Calu3 (cell line): ENCODE data around the gene SLC2A13. TPM values are rescaled to one million over a fixed set of nuclear protein-coding genes. Genes with fewer than 3 reads are reported as not detected.

ENCODE experiments used
- BruUV-seq: library from RNA; stranded (reverse); fragments of 400-500 nt; replicated peaks from 2 replicates; lab custom pipeline; 2021; lab: Mats Ljungman, UMichigan
- CTCF ChIA-PET: fragments of 300-600 bp; sonication (Branson Sonifier 250); formaldehyde crosslinking; loops from one replicate; lab custom pipeline; 2022; ENCODE audit warnings: antibody characterized with exemption; lab: Charles Lee
- DNase-seq: peaks from one replicate; pipeline ENCODE4 v3.0.0; 2022
- H3K27ac Mint-ChIP-seq: one replicate; pipeline ENCODE4 v1.8.0; 2022; ENCODE audit warnings: mixed read lengths; ENCODE audit not compliant: unreplicated experiment
- H3K27me3 Mint-ChIP-seq: one replicate; pipeline ENCODE4 v1.8.0; 2022; ENCODE audit warnings: mixed read lengths; ENCODE audit not compliant: unreplicated experiment
- H3K36me3 Mint-ChIP-seq: one replicate; pipeline ENCODE4 v1.8.0; 2022; ENCODE audit warnings: mild to moderate bottlenecking, moderate library complexity, mixed read lengths; ENCODE audit not compliant: insufficient read depth, unreplicated experiment
- H3K4me1 Mint-ChIP-seq: one replicate; pipeline ENCODE4 v1.8.0; 2022; ENCODE audit warnings: mild to moderate bottlenecking, low read depth, mixed read lengths; ENCODE audit not compliant: unreplicated experiment
- H3K4me3 Mint-ChIP-seq: one replicate; pipeline ENCODE4 v1.8.0; 2022; ENCODE audit warnings: mild to moderate bottlenecking, low read depth, moderate library complexity, mixed read lengths; ENCODE audit not compliant: unreplicated experiment
- H3K9me3 Mint-ChIP-seq: one replicate; pipeline ENCODE4 v1.8.0; 2022; ENCODE audit warnings: low read depth, mixed read lengths; ENCODE audit not compliant: unreplicated experiment
- CTCF ChIP-seq: fragments of 200-600 bp; IDR thresholded peaks from one replicate; pipeline ENCODE4 v1.8.0; 2022; ENCODE audit warnings: antibody characterized with exemption; ENCODE audit not compliant: unreplicated experiment
- intact Hi-C: fragments of 100-400 bp; cut with micrococcal nuclease; formaldehyde crosslinking; loops from one replicate; pipeline ENCODE4 v1.10.0; 2022; ENCODE audit not compliant: unreplicated experiment
- total RNA-seq: library from RNA; stranded (reverse); gene quantifications from 2 replicates; pipeline ENCODE4 v1.2.3, GENCODE V29; 2022

Gene SLC2A13
- total RNA-seq, 1 experiment from 2014 or later = 9.4 TPM

- Mint-ChIP-seq H3K4me1 (no peaks in the 10 kb centered on the region), H3K27me3 (no peaks in the 10 kb centered on the region), H3K27ac (no peak overlapping the region), H3K9me3 (no peaks in the 10 kb centered on the region), H3K4me3 (no peak overlapping the region), H3K36me3 (no peaks in the 10 kb centered on the region)
- no peak for DNase-seq
- BruUV-seq = no TSS peak
- intact Hi-C loops = no loop called here
- CTCF ChIA-PET = no interaction called here
- TF ChIP-seq CTCF = no peak
These were observed 392.3 kb downstream of the SLC2A13 start for GRCh38 chr12:39713552-39713951.

DNA sequence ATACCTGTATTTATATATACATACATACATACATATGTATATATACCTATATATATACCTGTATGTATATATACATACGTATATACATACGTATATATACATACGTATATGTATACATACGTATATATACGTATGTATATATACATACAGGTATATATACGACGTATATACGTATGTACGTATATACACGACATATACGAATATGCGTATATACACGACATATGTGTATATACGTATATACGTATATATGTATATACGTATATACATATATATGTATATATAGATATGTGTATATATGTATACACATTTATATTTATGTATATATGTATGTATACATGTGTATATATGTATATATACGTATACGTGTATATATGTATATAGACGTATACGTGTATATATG lies 393.5 kb downstream of the SLC2A13 start:
- Mint-ChIP-seq H3K4me1 (no peaks in the 10 kb centered on the region), H3K9me3 (no peaks in the 10 kb centered on the region), H3K4me3 (no peak overlapping the region), H3K27ac (no peak overlapping the region), H3K36me3 (no peaks in the 10 kb centered on the region), H3K27me3 (no peaks in the 10 kb centered on the region)
- intact Hi-C loops = no loop called here
- BruUV-seq = no TSS peak
- CTCF ChIA-PET = no interaction called here
- no peak for DNase-seq
- TF ChIP-seq CTCF = no peak

Other genes with a start within 250 kb of the SLC2A13 start
- gene LRRK2, start 118.9 kb upstream of the SLC2A13 start, total RNA-seq = 0.73 and 2.0 TPM in 2 replicates